ENCODE results near the gene ERN2. TPM values are rescaled to one million over a fixed set of nuclear protein-coding genes. Genes with fewer than 3 reads are reported as not detected.

Gene ERN2
- total and polyA plus RNA-seq, 9 of the 15 experiments (the other 6 are each of a cell fraction or from before 2014, with no cell fraction given), result 0.07 to 1.5 (median 0.51) TPM; not detected in 3

- Histone ChIP-seq H3K9me1 (ENCODE audit: control insufficient read depth, insufficient read depth, low read length) (no peaks in the 10 kb centered on the region), H3K27ac (ENCODE audit: extremely low read depth, low read depth, low read length) (no peak overlapping the region), H3K9me3 (replicated peaks; ENCODE audit: control insufficient read depth, insufficient read depth, low read depth, low read length) (no peaks in the 10 kb centered on the region), H3K79me2 (ENCODE audit: control insufficient read depth, insufficient read depth, low read length) (no peaks in the 10 kb centered on the region), H3K4me3 (no peak overlapping the region), H3K27me3 (ENCODE audit: control insufficient read depth in 2 of 2, insufficient read depth in 2 of 2, low read length in 2 of 2) (no peaks in the 10 kb centered on the region), H2AFZ (ENCODE audit: low read depth, low read length) (no peak overlapping the region), H3K36me3 (ENCODE audit: control insufficient read depth, insufficient read depth, low read length) (peaks cover 59% of the 10 kb centered on the region), H4K20me1 (replicated peaks; ENCODE audit: control insufficient read depth, insufficient read depth, low read length) (no peaks in the 10 kb centered on the region), H3K9ac (ENCODE audit: insufficient read depth in 1 of 2, low read depth in 2 of 2, low read length in 2 of 2) (peak overlapping the region in 1 of 2 experiments; percentile 13; a peak in 1 of 4 replicates), H3K4me1 (replicated peaks in 1 of 2; ENCODE audit: control insufficient read depth in 2 of 2, insufficient read depth in 2 of 2, low read length in 2 of 2) (peaks cover 0 to 27% of the 10 kb centered on the region in 2 experiments; a peak in 3 of 5 replicates), H3K4me2 (ENCODE audit: insufficient read depth, low read length) (no peak overlapping the region)
- ATAC-seq (peak; percentile 30), DNase-seq (ENCODE audit: extremely low read depth in 1 of 4, low spot score in 3 of 4) (no peak), FAIRE-seq (no peak)
- CTCF ChIA-PET (ENCODE audit: low intra/inter-chr PET ratio), result no interaction called here
- no TSS peak for BruUV-seq (replicated peaks)
- in situ Hi-C loops (cut with MboI), result no loop called here
- POLR2A ChIA-PET, result interaction anchor here (0.7 to 6.4 kb wide), 6 partner anchors 9 to 196 kb away, joined by 3 to 54 read pairs (median 6); partner anchors contain the start of gene PLK1
- WGBS (ENCODE audit: insufficient coverage, low coverage, missing lambda C conversion rate), result 79% methylated on average over 18 of the region's 25 CpGs
- intact Hi-C loops (cut with micrococcal nuclease), result no loop called here
- no peak for TF ChIP-seq DIDO1 (tag; IDR thresholded peaks at IDR 0.05; ENCODE audit: low read depth)
- no peak for TF ChIP-seq ATF7 (IDR thresholded peaks at IDR 0.05)
- TF ChIP-seq, protein P1, sequence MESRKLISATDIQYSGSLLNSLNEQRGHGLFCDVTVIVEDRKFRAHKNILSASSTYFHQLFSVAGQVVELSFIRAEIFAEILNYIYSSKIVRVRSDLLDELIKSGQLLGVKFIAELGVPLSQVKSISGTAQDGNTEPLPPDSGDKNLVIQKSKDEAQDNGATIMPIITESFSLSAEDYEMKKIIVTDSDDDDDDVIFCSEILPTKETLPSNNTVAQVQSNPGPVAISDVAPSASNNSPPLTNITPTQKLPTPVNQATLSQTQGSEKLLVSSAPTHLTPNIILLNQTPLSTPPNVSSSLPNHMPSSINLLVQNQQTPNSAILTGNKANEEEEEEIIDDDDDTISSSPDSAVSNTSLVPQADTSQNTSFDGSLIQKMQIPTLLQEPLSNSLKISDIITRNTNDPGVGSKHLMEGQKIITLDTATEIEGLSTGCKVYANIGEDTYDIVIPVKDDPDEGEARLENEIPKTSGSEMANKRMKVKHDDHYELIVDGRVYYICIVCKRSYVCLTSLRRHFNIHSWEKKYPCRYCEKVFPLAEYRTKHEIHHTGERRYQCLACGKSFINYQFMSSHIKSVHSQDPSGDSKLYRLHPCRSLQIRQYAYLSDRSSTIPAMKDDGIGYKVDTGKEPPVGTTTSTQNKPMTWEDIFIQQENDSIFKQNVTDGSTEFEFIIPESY (CRISPR knock-in tag; IDR thresholded peaks at IDR 0.05), result peak; percentile 42; the same call in 1 of the 2 replicates
- no peak for TF ChIP-seq RBM25 (IDR thresholded peaks at IDR 0.05; ENCODE audit: low read depth, low read length, severe bottlenecking)
- 0 out of 2 replicates have a peak, but pooled peaks have one; percentile 4 for TF ChIP-seq POLR2AphosphoS5 (IDR thresholded peaks at IDR 0.05; ENCODE audit: control insufficient read depth, insufficient read depth, low read depth, low read length)
- no peak for TF ChIP-seq RAD51 (IDR thresholded peaks at IDR 0.05; ENCODE audit: borderline replicate concordance, low read depth)
- TF ChIP-seq, protein P2, sequence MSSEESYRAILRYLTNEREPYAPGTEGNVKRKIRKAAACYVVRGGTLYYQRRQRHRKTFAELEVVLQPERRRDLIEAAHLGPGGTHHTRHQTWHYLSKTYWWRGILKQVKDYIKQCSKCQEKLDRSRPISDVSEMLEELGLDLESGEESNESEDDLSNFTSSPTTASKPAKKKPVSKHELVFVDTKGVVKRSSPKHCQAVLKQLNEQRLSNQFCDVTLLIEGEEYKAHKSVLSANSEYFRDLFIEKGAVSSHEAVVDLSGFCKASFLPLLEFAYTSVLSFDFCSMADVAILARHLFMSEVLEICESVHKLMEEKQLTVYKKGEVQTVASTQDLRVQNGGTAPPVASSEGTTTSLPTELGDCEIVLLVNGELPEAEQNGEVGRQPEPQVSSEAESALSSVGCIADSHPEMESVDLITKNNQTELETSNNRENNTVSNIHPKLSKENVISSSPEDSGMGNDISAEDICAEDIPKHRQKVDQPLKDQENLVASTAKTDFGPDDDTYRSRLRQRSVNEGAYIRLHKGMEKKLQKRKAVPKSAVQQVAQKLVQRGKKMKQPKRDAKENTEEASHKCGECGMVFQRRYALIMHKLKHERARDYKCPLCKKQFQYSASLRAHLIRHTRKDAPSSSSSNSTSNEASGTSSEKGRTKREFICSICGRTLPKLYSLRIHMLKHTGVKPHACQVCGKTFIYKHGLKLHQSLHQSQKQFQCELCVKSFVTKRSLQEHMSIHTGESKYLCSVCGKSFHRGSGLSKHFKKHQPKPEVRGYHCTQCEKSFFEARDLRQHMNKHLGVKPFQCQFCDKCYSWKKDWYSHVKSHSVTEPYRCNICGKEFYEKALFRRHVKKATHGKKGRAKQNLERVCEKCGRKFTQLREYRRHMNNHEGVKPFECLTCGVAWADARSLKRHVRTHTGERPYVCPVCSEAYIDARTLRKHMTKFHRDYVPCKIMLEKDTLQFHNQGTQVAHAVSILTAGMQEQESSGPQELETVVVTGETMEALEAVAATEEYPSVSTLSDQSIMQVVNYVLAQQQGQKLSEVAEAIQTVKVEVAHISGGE (CRISPR knock-in tag; IDR thresholded peaks at IDR 0.05), result no peak
- TF ChIP-seq DMBX1 (CRISPR knock-in tag; IDR thresholded peaks at IDR 0.05; ENCODE audit: borderline replicate concordance), result no peak
- no peak for TF ChIP-seq PTTG1 (tag; IDR thresholded peaks at IDR 0.05; ENCODE audit: low read depth)
- no peak for TF ChIP-seq SMARCC2 (IDR thresholded peaks at IDR 0.05; ENCODE audit: low read depth)
- TF ChIP-seq TAF9B (IDR thresholded peaks at IDR 0.05; ENCODE audit: partially characterized antibody), result no peak
- TF ChIP-seq, protein P3, sequence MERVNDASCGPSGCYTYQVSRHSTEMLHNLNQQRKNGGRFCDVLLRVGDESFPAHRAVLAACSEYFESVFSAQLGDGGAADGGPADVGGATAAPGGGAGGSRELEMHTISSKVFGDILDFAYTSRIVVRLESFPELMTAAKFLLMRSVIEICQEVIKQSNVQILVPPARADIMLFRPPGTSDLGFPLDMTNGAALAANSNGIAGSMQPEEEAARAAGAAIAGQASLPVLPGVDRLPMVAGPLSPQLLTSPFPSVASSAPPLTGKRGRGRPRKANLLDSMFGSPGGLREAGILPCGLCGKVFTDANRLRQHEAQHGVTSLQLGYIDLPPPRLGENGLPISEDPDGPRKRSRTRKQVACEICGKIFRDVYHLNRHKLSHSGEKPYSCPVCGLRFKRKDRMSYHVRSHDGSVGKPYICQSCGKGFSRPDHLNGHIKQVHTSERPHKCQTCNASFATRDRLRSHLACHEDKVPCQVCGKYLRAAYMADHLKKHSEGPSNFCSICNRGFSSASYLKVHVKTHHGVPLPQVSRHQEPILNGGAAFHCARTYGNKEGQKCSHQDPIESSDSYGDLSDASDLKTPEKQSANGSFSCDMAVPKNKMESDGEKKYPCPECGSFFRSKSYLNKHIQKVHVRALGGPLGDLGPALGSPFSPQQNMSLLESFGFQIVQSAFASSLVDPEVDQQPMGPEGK (CRISPR knock-in tag; IDR thresholded peaks at IDR 0.05; ENCODE audit: borderline replicate concordance), result no peak
- no peak for TF ChIP-seq ZNF707 (CRISPR knock-in tag; conservative IDR thresholded peaks at IDR 0.05)
Observed at GRCh38 chr16:23690771-23691482, 22.1 kb downstream of the ERN2 start.
